ENCODE measurements around the gene EIPR1. TPM values are rescaled to one million over a fixed set of nuclear protein-coding genes. Genes with fewer than 3 reads are reported as not detected.

EIPR1 gene
- total RNA-seq, 4 donors from 2014 or later = 26.1 to 51.6 (median 40.0) TPM

DNA sequence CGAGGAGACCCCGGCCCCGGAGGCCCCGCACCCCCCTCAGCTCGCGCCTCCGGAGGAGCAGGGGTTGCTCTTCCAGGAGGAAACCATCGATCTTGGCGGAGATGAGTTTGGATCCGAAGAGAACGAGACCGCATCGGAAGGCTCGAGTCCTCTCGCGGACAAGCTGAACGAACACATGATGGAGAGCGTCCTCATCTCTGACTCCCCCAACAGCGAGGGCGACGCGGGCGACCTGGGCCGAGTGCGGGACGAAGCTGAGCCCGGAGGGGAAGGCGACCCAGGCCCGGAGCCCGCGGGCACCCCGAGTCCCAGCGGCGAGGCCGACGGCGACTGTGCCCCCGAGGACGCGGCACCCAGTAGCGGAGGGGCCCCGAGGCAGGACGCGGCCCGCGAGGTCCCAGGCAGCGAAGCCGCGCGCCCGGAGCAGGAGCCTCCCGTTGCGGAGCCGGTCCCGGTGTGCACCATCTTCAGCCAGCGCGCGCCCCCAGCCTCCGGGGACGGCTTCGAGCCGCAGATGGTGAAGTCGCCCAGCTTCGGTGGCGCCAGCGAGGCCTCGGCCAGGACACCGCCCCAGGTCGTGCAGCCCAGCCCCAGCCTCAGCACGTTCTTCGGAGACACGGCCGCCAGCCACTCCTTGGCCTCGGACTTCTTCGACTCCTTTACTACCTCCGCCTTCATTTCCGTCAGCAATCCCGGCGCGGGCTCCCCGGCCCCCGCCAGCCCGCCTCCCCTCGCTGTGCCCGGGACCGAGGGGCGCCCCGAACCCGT lies 10.2 kb upstream of the EIPR1 start:
- TF ChIP-seq CTCF (IDR thresholded peaks at IDR 0.05) (no peak), POLR2A (IDR thresholded peaks at IDR 0.05) (no peak)
- peaks cover 22 to 25% of the 10 kb centered on the region in 2 donors for H3K36me3 ChIP-seq
- H3K27ac ChIP-seq = no peak overlapping the region
- no peaks in the 10 kb centered on the region for H3K4me1 ChIP-seq
- intact Hi-C loops (cut with DNase I) = no loop called here
- DNase-seq = no peak
- H3K27me3 ChIP-seq = no peaks in the 10 kb centered on the region
- no peaks in the 10 kb centered on the region for H3K9me3 ChIP-seq
- H3K4me3 ChIP-seq (replicated peaks in 1 of 3) = no peak overlapping the region
- 91 to 94% methylated on average over 68 to 80 of the region's 89 CpGs for WGBS, 2 donors

DNA sequence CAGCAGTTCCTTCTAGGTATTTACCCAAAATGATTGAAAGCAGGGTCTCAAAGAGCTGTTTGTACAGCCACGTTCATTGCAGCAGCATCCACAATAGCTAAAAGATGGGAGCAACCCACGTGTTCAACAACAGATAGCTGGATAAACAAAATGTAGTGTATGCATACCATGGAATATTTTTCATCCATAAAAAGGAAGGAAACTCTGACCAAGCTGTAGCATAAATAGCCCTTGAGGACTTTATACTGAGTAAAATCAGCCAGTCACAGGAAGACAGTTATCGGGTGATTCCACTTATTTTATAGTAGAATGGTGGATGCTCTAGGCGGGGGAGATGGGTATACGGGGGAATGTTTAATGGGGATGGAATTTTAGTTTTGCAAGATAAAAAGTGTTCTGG lies 9.4 kb upstream of the EIPR1 start:
- Histone ChIP-seq H3K4me1 (no peaks in the 10 kb centered on the region), H3K27me3 (no peaks in the 10 kb centered on the region), H3K36me3 (peaks cover 22 to 25% of the 10 kb centered on the region in 2 donors), H3K9me3 (no peaks in the 10 kb centered on the region), H3K27ac (no peak overlapping the region), H3K4me3 (replicated peaks in 1 of 3) (no peak overlapping the region)
- TF ChIP-seq CTCF (IDR thresholded peaks at IDR 0.05) = no peak
- TF ChIP-seq POLR2A (IDR thresholded peaks at IDR 0.05) = no peak
- intact Hi-C loops (cut with DNase I) = no loop called here
- WGBS, 2 donors = 87 to 93% methylated on average over 5 of the region's 5 CpGs
- DNase-seq = no peak

- H3K4me3 ChIP-seq (replicated peaks in 1 of 3) = no peak overlapping the region
- intact Hi-C loops (cut with DNase I) = no loop called here
- H3K4me1 ChIP-seq = no peaks in the 10 kb centered on the region
- no peaks in the 10 kb centered on the region for H3K9me3 ChIP-seq
- no peak for DNase-seq
- H3K27ac ChIP-seq = no peak overlapping the region
- TF ChIP-seq POLR2A (IDR thresholded peaks at IDR 0.05) = no peak
- no peak for TF ChIP-seq CTCF (IDR thresholded peaks at IDR 0.05)
- 86 to 89% methylated on average over 10 of the region's 10 CpGs for WGBS, 2 donors
- H3K27me3 ChIP-seq = no peaks in the 10 kb centered on the region
- H3K36me3 ChIP-seq = peaks cover 22 to 25% of the 10 kb centered on the region in 2 donors
Observed at GRCh38 chr2:3386448-3386958, 8.9 kb upstream of the EIPR1 start.

GRCh38 chr2:3379647-3380534 lies 2.3 kb upstream of the EIPR1 start, which contains the start of gene TRAPPC12:
Gene TRAPPC12, plus strand, starts transcription at chr2:3379694. Its CDS starts 7,930 bp downstream, at chr2:3387624.
- DNase-seq = peak; percentile 90 to 92
- Histone ChIP-seq H3K4me3 (replicated peaks in 1 of 3) (peak within 1 kb of the TSS; percentile 34 to 69 (median 50)), H3K9me3 (no peaks in the 10 kb centered on the region), H3K36me3 (no peaks in the 10 kb centered on the region), H3K27me3 (no peaks in the 10 kb centered on the region), H3K4me1 (peaks cover 11 to 22% of the 10 kb centered on the region in 2 donors), H3K27ac (peak within 1 kb of the TSS; percentile 72 to 92 (median 78))
- intact Hi-C loops (cut with DNase I) = no loop called here
- TF ChIP-seq POLR2A (IDR thresholded peaks at IDR 0.05) (peak in 1 of 2 donors; percentile 87), CTCF (IDR thresholded peaks at IDR 0.05) (peak in 5 of 6 experiments; percentile 16 to 51 (median 46))
- 1% methylated on average over 23 to 29 of the region's 61 CpGs for WGBS, 2 donors
